K562 (cell line): ENCODE measurements around the gene DNAJC6. TPM values are rescaled to one million over a fixed set of nuclear protein-coding genes. Genes with fewer than 3 reads are reported as not detected.
A peak's percentile ranks its signal among the peaks of the same experiment; 100 is the strongest.

Experiments used
- ATAC-seq: fragments of 200-7000 bp; cut with Tn5 transposase; 3 replicates; pipeline ENCODE4 v1.9.1; 2020; ENCODE audit warnings: moderate library complexity
- BruUV-seq: library from RNA; stranded (reverse); fragments of 400-500 nt; replicated peaks from 2 replicates; lab custom pipeline; 2021; lab: Mats Ljungman, UMichigan
- CTCF ChIA-PET: fragments of 300-600 bp; formaldehyde crosslinking; extraction: SDS; loops from one replicate; lab custom pipeline; 2021; ENCODE audit warnings: low intra/inter-chr PET ratio; lab: Yijun Ruan, JAX
- POLR2A ChIA-PET: fragments of 300-600, 350-650 bp; sonication (Branson Sonifier 250); formaldehyde crosslinking; extraction: SDS; loops from one replicate; lab custom pipeline; 2021; ENCODE audit warnings: antibody characterized with exemption, inconsistent platforms; lab: Yijun Ruan, JAX
- DNase-seq, 4 experiments: peaks; one replicate each; pipeline versions ENCODE4 v3.0.0 to v3.0.0-alpha.2; 2011 to 2018; ENCODE audit warnings: low spot score in 3 of 4, mixed read lengths in 3 of 4; ENCODE audit errors: extremely low read depth in 1 of 4
- FAIRE-seq: peaks from 2 replicates; lab custom pipeline; 2011; peaks lifted over from hg19 to GRCh38; lab: Jason Lieb, UNC
- H2AFZ ChIP-seq: 2 replicates; pipeline ENCODE4 v1.6.0; 2011; ENCODE audit warnings: low read depth, low read length, control low read depth, inconsistent platforms
- H3K27ac ChIP-seq: fragments of 200-600 bp; 3 replicates; pipeline ENCODE4 v1.8.0; 2011; ENCODE audit warnings: low read depth, mild to moderate bottlenecking, control low read depth, inconsistent platforms, low read length, moderate library complexity, mixed read lengths; ENCODE audit errors: extremely low read depth
- H3K27me3 ChIP-seq, 2 experiments: fragments of 300-600 bp in 1 of 2; 2 replicates in 1 of 2; 3 replicates in 1 of 2; pipeline versions ENCODE4 v1.6.0 to v1.8.0; 2011; ENCODE audit warnings: inconsistent platforms in 2 of 2, low read length in 2 of 2, mild to moderate bottlenecking in 1 of 2, mixed read lengths in 1 of 2, moderate library complexity in 1 of 2; ENCODE audit not compliant: control insufficient read depth in 2 of 2, insufficient read depth in 2 of 2
- H3K36me3 ChIP-seq: fragments of 300-600 bp; 3 replicates; pipeline ENCODE4 v1.8.0; 2011; ENCODE audit warnings: mild to moderate bottlenecking, low read length, inconsistent platforms; ENCODE audit not compliant: control insufficient read depth, insufficient read depth
- H3K4me1 ChIP-seq, 2 experiments: fragments of 200-600 bp in 1 of 2; replicated peaks in 1 of 2; 2 replicates in 1 of 2; 3 replicates in 1 of 2; pipeline versions ENCODE4 v1.5.1 to v1.8.0; 2011; ENCODE audit warnings: inconsistent platforms in 2 of 2, low read length in 2 of 2, mild to moderate bottlenecking in 1 of 2, mixed read lengths in 1 of 2, moderate library complexity in 1 of 2; ENCODE audit not compliant: control insufficient read depth in 2 of 2, insufficient read depth in 2 of 2
- H3K4me2 ChIP-seq: 2 replicates; pipeline ENCODE4 v1.6.1; 2011; ENCODE audit warnings: low read length, control low read depth, inconsistent platforms, mixed read lengths; ENCODE audit not compliant: insufficient read depth
- H3K4me3 ChIP-seq: fragments of 200-600 bp; sonication (generic), shearing (Covaris generic); 2 replicates; pipeline ENCODE4 v1.5.1; 2016; ENCODE audit warnings: control low read depth, inconsistent platforms
- H3K79me2 ChIP-seq: fragments of 200-600 bp; 3 replicates; pipeline ENCODE4 v1.8.0; 2011; ENCODE audit warnings: low read length, inconsistent platforms; ENCODE audit not compliant: control insufficient read depth, insufficient read depth
- H3K9ac ChIP-seq, 2 experiments: 2 replicates each; pipeline versions ENCODE4 v1.6.0 to v1.6.1; 2011; ENCODE audit warnings: low read depth in 2 of 2, low read length in 2 of 2, control low read depth in 1 of 2, inconsistent platforms in 1 of 2, mild to moderate bottlenecking in 1 of 2, mixed read lengths in 1 of 2; ENCODE audit not compliant: insufficient read depth in 1 of 2
- H3K9me1 ChIP-seq: one replicate; pipeline ENCODE4 v1.6.0; 2011; ENCODE audit warnings: inconsistent platforms, mild to moderate bottlenecking, low read length, moderate library complexity; ENCODE audit not compliant: control insufficient read depth, insufficient read depth
- H3K9me3 ChIP-seq: replicated peaks from 2 replicates; pipeline ENCODE4 v1.5.1; 2011; ENCODE audit warnings: low read depth, low read length, inconsistent platforms; ENCODE audit not compliant: control insufficient read depth, insufficient read depth
- H4K20me1 ChIP-seq: replicated peaks from 2 replicates; pipeline ENCODE4 v1.6.1; 2011; ENCODE audit warnings: low read length, inconsistent platforms, mixed read lengths; ENCODE audit not compliant: control insufficient read depth, insufficient read depth
- KLF16 ChIP-seq: IDR thresholded peaks from 2 replicates; pipeline ENCODE4 v1.6.1; 2016; ENCODE audit warnings: antibody characterized with exemption
- MEF2A ChIP-seq: IDR thresholded peaks from 2 replicates; pipeline ENCODE4 v1.6.1; 2011; ENCODE audit warnings: low read depth, mild to moderate bottlenecking, low read length, moderate library complexity; ENCODE audit not compliant: control insufficient read depth
- NCOR1 ChIP-seq: fragments of 450-650 bp; IDR thresholded peaks from 2 replicates; pipeline ENCODE4 v1.6.1; 2016; ENCODE audit warnings: mild to moderate bottlenecking, moderate library complexity
- NFXL1 ChIP-seq: fragments of 450-650 bp; formaldehyde crosslinking; IDR thresholded peaks from 2 replicates; pipeline ENCODE4 v1.4.0; 2021; ENCODE audit warnings: mild to moderate bottlenecking
- SMARCC2 ChIP-seq: fragments of 450-650 bp; IDR thresholded peaks from 2 replicates; pipeline ENCODE4 v1.6.1; 2017; ENCODE audit warnings: antibody characterized with exemption, moderate library complexity, mild to moderate bottlenecking, low read depth
- TAF1 ChIP-seq: IDR thresholded peaks from 2 replicates; pipeline ENCODE4 v1.6.1; 2011; ENCODE audit warnings: mild to moderate bottlenecking, low read length, moderate library complexity; ENCODE audit not compliant: insufficient read depth, control insufficient read depth, severe bottlenecking; ENCODE audit errors: extremely low read depth
- ZBTB7A ChIP-seq: IDR thresholded peaks from 2 replicates; pipeline ENCODE4 v1.6.1; 2011; ENCODE audit warnings: low read depth, mild to moderate bottlenecking, low read length, moderate library complexity, borderline replicate concordance; ENCODE audit not compliant: control insufficient read depth
- ZNF232 ChIP-seq: sonication (generic); formaldehyde crosslinking; IDR thresholded peaks from 2 replicates; pipeline ENCODE4 v1.8.0; 2022; ENCODE audit warnings: mild to moderate bottlenecking, missing genetic modification reagents
- ZNF347 ChIP-seq: fragments of 450-650 bp; formaldehyde crosslinking; IDR thresholded peaks from 2 replicates; pipeline ENCODE4 v1.4.0; 2020; ENCODE audit warnings: low read depth, mild to moderate bottlenecking, moderate library complexity
- ZNF780A ChIP-seq: fragments of 250-450 bp; sonication (Bioruptor Pico); IDR thresholded peaks from 2 replicates; pipeline ENCODE4 v1.5.0; 2021; ENCODE audit warnings: mild to moderate bottlenecking
- WGBS: fragments of 100-300 bp; shearing (Covaris generic); methylation state at CpG from one replicate; pipeline ENCODE4 v1.1.6; 2016; ENCODE audit warnings: low coverage, mixed read lengths; ENCODE audit not compliant: insufficient coverage; ENCODE audit errors: missing lambda C conversion rate; 5-methylcytosine and 5-hydroxymethylcytosine counted together
- in situ Hi-C: fragments of 300-500 bp; cut with MboI; formaldehyde crosslinking; loops from 4 replicates; pipeline ENCODE4 v1.15.0; 2018; ENCODE audit warnings: inconsistent platforms, mixed read lengths
- intact Hi-C: fragments of 100-400 bp; cut with micrococcal nuclease; formaldehyde crosslinking; loops from 2 replicates; pipeline ENCODE4 v1.14.2; 2022
- polyA plus RNA-seq, 8 experiments: library from polyadenylated mRNA; depleted of rRNA in 4 of 8; stranded (reverse) in 5 of 8; unstranded in 3 of 8; fragments of >200 nt; fragmentation: Nextera tagmentation in 2 of 8; fragmentation: Illumina TruSeq in 1 of 8; extraction: Ambion mirVana in 2 of 8; extraction: Trizol in 1 of 8; gene quantifications; 2 replicates each; pipeline versions ENCODE4 v1.2.1 to v1.2.3, GENCODE V29; 2011 to 2014; ENCODE audit warnings: inconsistent platforms in 1 of 8, missing spikeins in 1 of 8
- total RNA-seq, 7 experiments: library from RNA; depleted of rRNA in 6 of 7; stranded (reverse); fragments of >200 nt in 6 of 7; fragmentation: Illumina TruSeq in 2 of 7; extraction: Trizol in 2 of 7; gene quantifications; 2 replicates each; pipeline versions ENCODE4 v1.2.1 to v1.2.3, GENCODE V29; 2011 to 2021; ENCODE audit warnings: low replicate concordance in 1 of 7
- TF ChIP-seq, protein P1 (sequence below): fragments of 200-800 bp; sonication (Bioruptor generic); IDR thresholded peaks from 2 replicates; pipeline ENCODE4 v1.6.1; 2017; ENCODE audit warnings: missing genetic modification characterization, missing compliant biosample characterization
- TF ChIP-seq, protein P2 (sequence below), 2 experiments: fragments of 450-650 bp; IDR thresholded peaks; 2 replicates each; pipeline ENCODE4 v1.6.1; 2018; ENCODE audit warnings: mild to moderate bottlenecking in 2 of 2, low read depth in 1 of 2; ENCODE audit not compliant: partially characterized antibody in 2 of 2
- TF ChIP-seq, protein P3 (sequence below): sonication (generic); formaldehyde crosslinking; IDR thresholded peaks from 2 replicates; pipeline ENCODE4 v1.9.0; 2022; ENCODE audit warnings: mild to moderate bottlenecking, missing genetic modification reagents
- TF ChIP-seq, protein P4 (sequence below): fragments of 250-450 bp; sonication (Bioruptor Pico); IDR thresholded peaks from 2 replicates; pipeline ENCODE4 v1.4.0; 2020; ENCODE audit warnings: borderline replicate concordance

Gene DNAJC6
- total and polyA plus RNA-seq, 9 of the 15 experiments (the other 6 are each of a cell fraction or from before 2014, with no cell fraction given): 6.7 to 78.7 (median 28.0) TPM

DNA sequence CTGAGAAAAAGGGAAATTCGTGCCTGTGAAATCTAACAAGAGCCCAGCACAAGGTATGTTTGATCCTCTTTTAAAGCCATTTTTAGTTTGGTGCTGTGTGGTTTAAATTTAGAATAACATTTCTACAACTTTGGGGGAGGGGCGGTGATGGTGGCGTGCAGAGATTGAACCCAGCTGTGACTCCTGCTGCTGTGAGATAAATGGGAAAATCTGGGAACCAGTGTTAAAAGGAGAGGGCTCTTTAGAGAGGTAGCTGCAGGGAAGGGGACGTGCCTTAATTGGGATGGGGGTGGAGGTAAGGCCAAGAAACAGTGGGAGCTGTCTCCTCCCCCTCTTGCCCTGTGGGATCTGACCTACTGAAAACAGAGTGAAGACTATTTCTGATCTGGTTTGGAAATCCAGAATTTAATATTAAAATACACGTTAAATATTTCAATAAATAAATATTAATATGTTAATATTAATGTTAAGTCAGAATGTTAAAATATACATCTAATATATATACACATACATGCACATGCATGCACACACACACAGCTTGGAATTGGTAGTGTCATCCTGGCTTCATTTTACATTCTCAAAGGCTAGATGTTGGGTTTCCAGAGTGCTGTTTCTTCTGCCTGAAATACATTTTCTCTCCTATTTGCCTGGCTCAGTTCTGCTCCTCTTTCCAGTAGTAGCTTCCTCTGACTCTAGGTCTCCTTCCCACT is 30.1 kb upstream of the DNAJC6 start:
- in situ Hi-C loops: no loop called here
- Histone ChIP-seq H3K4me1 (peaks cover 15 to 56% of the 10 kb centered on the region in 2 experiments), H3K79me2 (peaks cover 98% of the 10 kb centered on the region), H3K27ac (peak overlapping the region; percentile 62; the same call in 1 of the 3 replicates), H3K36me3 (peaks cover 33% of the 10 kb centered on the region), H2AFZ (no peak overlapping the region), H3K9me1 (peaks cover 4% of the 10 kb centered on the region), H3K4me3 (no peak overlapping the region), H3K9ac (no peak overlapping the region; a peak in 1 of 4 replicates), H3K27me3 (no peaks in the 10 kb centered on the region), H4K20me1 (no peaks in the 10 kb centered on the region), H3K9me3 (no peaks in the 10 kb centered on the region), H3K4me2 (peak overlapping the region; percentile 43; the same call in 1 of the 2 replicates)
- intact Hi-C loops: no loop called here
- BruUV-seq: no TSS peak
- peak in 2 of 4 experiments; percentile 37 to 66 for DNase-seq
- ChIA-PET CTCF (no interaction called here), POLR2A (interaction anchor here (1.0 to 2.1 kb wide), 6 partner anchors 12 to 143 kb away, joined by 3 to 8 read pairs (median 4); no protein-coding TSS in a partner anchor)
- FAIRE-seq: no peak
- WGBS: 11% methylated on average over 5 of the region's 5 CpGs
- no peak for ATAC-seq
- TF ChIP-seq SMARCC2: no peak
- no peak for TF ChIP-seq NFXL1 (CRISPR knock-in tag)
- no peak for TF ChIP-seq ZNF347 (CRISPR knock-in tag)
- TF ChIP-seq, protein P1, sequence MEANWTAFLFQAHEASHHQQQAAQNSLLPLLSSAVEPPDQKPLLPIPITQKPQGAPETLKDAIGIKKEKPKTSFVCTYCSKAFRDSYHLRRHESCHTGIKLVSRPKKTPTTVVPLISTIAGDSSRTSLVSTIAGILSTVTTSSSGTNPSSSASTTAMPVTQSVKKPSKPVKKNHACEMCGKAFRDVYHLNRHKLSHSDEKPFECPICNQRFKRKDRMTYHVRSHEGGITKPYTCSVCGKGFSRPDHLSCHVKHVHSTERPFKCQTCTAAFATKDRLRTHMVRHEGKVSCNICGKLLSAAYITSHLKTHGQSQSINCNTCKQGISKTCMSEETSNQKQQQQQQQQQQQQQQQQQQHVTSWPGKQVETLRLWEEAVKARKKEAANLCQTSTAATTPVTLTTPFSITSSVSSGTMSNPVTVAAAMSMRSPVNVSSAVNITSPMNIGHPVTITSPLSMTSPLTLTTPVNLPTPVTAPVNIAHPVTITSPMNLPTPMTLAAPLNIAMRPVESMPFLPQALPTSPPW: no peak
- no peak for TF ChIP-seq TAF1
- TF ChIP-seq ZNF780A (CRISPR knock-in tag): no peak
- TF ChIP-seq KLF16: peak; percentile 34; the same call in 1 of the 2 replicates
- TF ChIP-seq, protein P2, sequence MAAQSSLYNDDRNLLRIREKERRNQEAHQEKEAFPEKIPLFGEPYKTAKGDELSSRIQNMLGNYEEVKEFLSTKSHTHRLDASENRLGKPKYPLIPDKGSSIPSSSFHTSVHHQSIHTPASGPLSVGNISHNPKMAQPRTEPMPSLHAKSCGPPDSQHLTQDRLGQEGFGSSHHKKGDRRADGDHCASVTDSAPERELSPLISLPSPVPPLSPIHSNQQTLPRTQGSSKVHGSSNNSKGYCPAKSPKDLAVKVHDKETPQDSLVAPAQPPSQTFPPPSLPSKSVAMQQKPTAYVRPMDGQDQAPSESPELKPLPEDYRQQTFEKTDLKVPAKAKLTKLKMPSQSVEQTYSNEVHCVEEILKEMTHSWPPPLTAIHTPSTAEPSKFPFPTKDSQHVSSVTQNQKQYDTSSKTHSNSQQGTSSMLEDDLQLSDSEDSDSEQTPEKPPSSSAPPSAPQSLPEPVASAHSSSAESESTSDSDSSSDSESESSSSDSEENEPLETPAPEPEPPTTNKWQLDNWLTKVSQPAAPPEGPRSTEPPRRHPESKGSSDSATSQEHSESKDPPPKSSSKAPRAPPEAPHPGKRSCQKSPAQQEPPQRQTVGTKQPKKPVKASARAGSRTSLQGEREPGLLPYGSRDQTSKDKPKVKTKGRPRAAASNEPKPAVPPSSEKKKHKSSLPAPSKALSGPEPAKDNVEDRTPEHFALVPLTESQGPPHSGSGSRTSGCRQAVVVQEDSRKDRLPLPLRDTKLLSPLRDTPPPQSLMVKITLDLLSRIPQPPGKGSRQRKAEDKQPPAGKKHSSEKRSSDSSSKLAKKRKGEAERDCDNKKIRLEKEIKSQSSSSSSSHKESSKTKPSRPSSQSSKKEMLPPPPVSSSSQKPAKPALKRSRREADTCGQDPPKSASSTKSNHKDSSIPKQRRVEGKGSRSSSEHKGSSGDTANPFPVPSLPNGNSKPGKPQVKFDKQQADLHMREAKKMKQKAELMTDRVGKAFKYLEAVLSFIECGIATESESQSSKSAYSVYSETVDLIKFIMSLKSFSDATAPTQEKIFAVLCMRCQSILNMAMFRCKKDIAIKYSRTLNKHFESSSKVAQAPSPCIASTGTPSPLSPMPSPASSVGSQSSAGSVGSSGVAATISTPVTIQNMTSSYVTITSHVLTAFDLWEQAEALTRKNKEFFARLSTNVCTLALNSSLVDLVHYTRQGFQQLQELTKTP (IDR thresholded peaks at IDR 0.05; ENCODE audit: low read depth in 1 of 2, partially characterized antibody in 2 of 2): no peak
- TF ChIP-seq, protein P3, sequence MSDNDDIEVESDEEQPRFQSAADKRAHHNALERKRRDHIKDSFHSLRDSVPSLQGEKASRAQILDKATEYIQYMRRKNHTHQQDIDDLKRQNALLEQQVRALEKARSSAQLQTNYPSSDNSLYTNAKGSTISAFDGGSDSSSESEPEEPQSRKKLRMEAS: no peak
- TF ChIP-seq MEF2A: 0 out of 2 replicates have a peak, but pooled peaks have one; percentile 35
- TF ChIP-seq ZNF232 (CRISPR knock-in tag): no peak
- TF ChIP-seq NCOR1: peak; percentile 73
- TF ChIP-seq ZBTB7A: no peak
- TF ChIP-seq, protein P4, sequence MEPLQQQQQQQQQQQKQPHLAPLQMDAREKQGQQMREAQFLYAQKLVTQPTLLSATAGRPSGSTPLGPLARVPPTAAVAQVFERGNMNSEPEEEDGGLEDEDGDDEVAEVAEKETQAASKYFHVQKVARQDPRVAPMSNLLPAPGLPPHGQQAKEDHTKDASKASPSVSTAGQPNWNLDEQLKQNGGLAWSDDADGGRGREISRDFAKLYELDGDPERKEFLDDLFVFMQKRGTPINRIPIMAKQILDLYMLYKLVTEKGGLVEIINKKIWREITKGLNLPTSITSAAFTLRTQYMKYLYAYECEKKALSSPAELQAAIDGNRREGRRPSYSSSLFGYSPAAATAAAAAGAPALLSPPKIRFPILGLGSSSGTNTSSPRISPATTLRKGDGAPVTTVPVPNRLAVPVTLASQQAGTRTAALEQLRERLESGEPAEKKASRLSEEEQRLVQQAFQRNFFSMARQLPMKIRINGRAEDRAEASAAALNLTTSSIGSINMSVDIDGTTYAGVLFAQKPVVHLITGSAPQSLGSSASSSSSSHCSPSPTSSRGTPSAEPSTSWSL: no peak
